H9 (cell line): ENCODE results near the gene STK35. TPM values are rescaled to one million over a fixed set of nuclear protein-coding genes. Genes with fewer than 3 reads are reported as not detected.

Source experiments
- DNase-seq: peaks from one replicate; pipeline ENCODE4 v3.0.0-alpha.2; 2017
- H2AFZ ChIP-seq: one replicate; pipeline ENCODE4 v1.6.1; 2013; ENCODE audit warnings: mild to moderate bottlenecking, low read length, control low read depth, moderate library complexity
- H2AK5ac ChIP-seq: 2 replicates; pipeline ENCODE4 v1.6.1; 2013; ENCODE audit warnings: low read length, control low read depth, mixed read lengths; ENCODE audit not compliant: insufficient read length
- H2BK120ac ChIP-seq: one replicate; pipeline ENCODE4 v1.6.1; 2013; ENCODE audit warnings: low read depth, mild to moderate bottlenecking, low read length, control low read depth, inconsistent platforms; ENCODE audit not compliant: poor library complexity, severe bottlenecking
- H2BK12ac ChIP-seq: 2 replicates; pipeline ENCODE4 v1.6.1; 2013; ENCODE audit warnings: low read length, control low read depth, mixed read lengths, low read depth; ENCODE audit not compliant: insufficient read length
- H2BK15ac ChIP-seq: 2 replicates; pipeline ENCODE4 v1.6.1; 2013; ENCODE audit warnings: low read depth, low read length, control low read depth
- H2BK20ac ChIP-seq: one replicate; pipeline ENCODE4 v1.6.1; 2013; ENCODE audit warnings: low read depth, mild to moderate bottlenecking, low read length, control low read depth, inconsistent platforms; ENCODE audit not compliant: poor library complexity, severe bottlenecking
- H2BK5ac ChIP-seq: 2 replicates; pipeline ENCODE4 v1.6.1; 2013; ENCODE audit warnings: low read length, control low read depth, mixed read lengths; ENCODE audit not compliant: insufficient read length
- H3K14ac ChIP-seq: 2 replicates; pipeline ENCODE4 v1.6.1; 2013; ENCODE audit warnings: low read length, control low read depth; ENCODE audit not compliant: insufficient read depth
- H3K18ac ChIP-seq: 2 replicates; pipeline ENCODE4 v1.6.1; 2013; ENCODE audit warnings: low read depth, mild to moderate bottlenecking, mixed read lengths, low read length, control low read depth; ENCODE audit not compliant: insufficient read length
- H3K23ac ChIP-seq: 2 replicates; pipeline ENCODE4 v1.6.1; 2013; ENCODE audit warnings: low read length, control low read depth, mixed read lengths, low read depth; ENCODE audit not compliant: insufficient read length
- H3K23me2 ChIP-seq: 2 replicates; pipeline ENCODE4 v1.6.1; 2013; ENCODE audit warnings: low read depth, mild to moderate bottlenecking, mixed read lengths, low read length, control low read depth; ENCODE audit not compliant: insufficient read length, poor library complexity, severe bottlenecking
- H3K27ac ChIP-seq: 2 replicates; pipeline ENCODE4 v1.5.1; 2013; ENCODE audit warnings: low read length, control low read depth, mixed read lengths, low read depth; ENCODE audit not compliant: insufficient read length
- H3K27me3 ChIP-seq: 2 replicates; pipeline ENCODE4 v1.6.1; 2013; ENCODE audit warnings: low read length, control low read depth, inconsistent platforms; ENCODE audit not compliant: insufficient read depth
- H3K4ac ChIP-seq: 2 replicates; pipeline ENCODE4 v1.6.1; 2013; ENCODE audit warnings: low read depth, mild to moderate bottlenecking, control low read depth, inconsistent platforms, low read length, moderate library complexity
- H3K4me1 ChIP-seq: 2 replicates; pipeline ENCODE4 v1.6.1; 2013; ENCODE audit warnings: low read length, control low read depth, inconsistent platforms; ENCODE audit not compliant: insufficient read depth
- H3K4me2 ChIP-seq: 2 replicates; pipeline ENCODE4 v1.6.1; 2013; ENCODE audit warnings: low read length, control low read depth, mixed read lengths; ENCODE audit not compliant: insufficient read length, insufficient read depth
- H3K56ac ChIP-seq: 2 replicates; pipeline ENCODE4 v1.6.1; 2013; ENCODE audit warnings: low read depth, mild to moderate bottlenecking, mixed read lengths, low read length, control low read depth; ENCODE audit not compliant: insufficient read length
- H3K79me1 ChIP-seq: 2 replicates; pipeline ENCODE4 v1.6.1; 2013; ENCODE audit warnings: low read depth, mild to moderate bottlenecking, moderate library complexity, low read length, control low read depth, inconsistent platforms; ENCODE audit not compliant: insufficient read depth, poor library complexity, severe bottlenecking
- H3K79me2 ChIP-seq: 2 replicates; pipeline ENCODE4 v1.6.1; 2013; ENCODE audit warnings: low read length, control low read depth, inconsistent platforms; ENCODE audit not compliant: insufficient read depth
- H3K9ac ChIP-seq: 2 replicates; pipeline ENCODE4 v1.6.1; 2013; ENCODE audit warnings: low read length, control low read depth, mixed read lengths; ENCODE audit not compliant: insufficient read length; ENCODE audit errors: extremely low read depth
- H3K9me3 ChIP-seq: one replicate; pipeline ENCODE4 v1.6.1; 2013; ENCODE audit warnings: low read depth, low read length, inconsistent platforms; ENCODE audit not compliant: control insufficient read depth
- H3T11ph ChIP-seq: one replicate; pipeline ENCODE4 v1.6.1; 2013; ENCODE audit warnings: mild to moderate bottlenecking, low read length, control low read depth, inconsistent platforms
- H4K20me1 ChIP-seq: one replicate; pipeline ENCODE4 v1.6.1; 2013; ENCODE audit not compliant: control insufficient read depth, insufficient read length, insufficient read depth
- H4K5ac ChIP-seq: 2 replicates; pipeline ENCODE4 v1.6.1; 2013; ENCODE audit warnings: low read depth, mild to moderate bottlenecking, mixed read lengths, low read length, control low read depth; ENCODE audit not compliant: insufficient read length
- H4K8ac ChIP-seq: replicated peaks from 2 replicates; pipeline ENCODE4 v1.6.1; 2013; ENCODE audit warnings: low read length, control low read depth, mixed read lengths, low read depth; ENCODE audit not compliant: insufficient read length
- H4K91ac ChIP-seq: 2 replicates; pipeline ENCODE4 v1.6.1; 2013; ENCODE audit warnings: low read depth, mild to moderate bottlenecking, moderate library complexity, mixed read lengths, low read length, control low read depth; ENCODE audit not compliant: insufficient read length
- H3K27ac Mint-ChIP-seq, 3 experiments: 2 replicates in 2 of 3; 3 replicates in 1 of 3; pipeline ENCODE4 v1.8.0; 2020 to 2021; ENCODE audit warnings: mixed read lengths in 3 of 3, mild to moderate bottlenecking in 1 of 3, moderate library complexity in 1 of 3
- H3K27me3 Mint-ChIP-seq: 2 replicates; pipeline ENCODE4 v1.8.0; 2021; ENCODE audit warnings: low read depth, mild to moderate bottlenecking, moderate library complexity, mixed read lengths
- H3K36me3 Mint-ChIP-seq, 3 experiments: 2 replicates in 2 of 3; 3 replicates in 1 of 3; pipeline ENCODE4 v1.8.0; 2020 to 2021; ENCODE audit warnings: low read depth in 3 of 3, mixed read lengths in 3 of 3; ENCODE audit not compliant: insufficient read depth in 1 of 3
- H3K4me1 Mint-ChIP-seq, 2 experiments: 2 replicates each; pipeline ENCODE4 v1.8.0; 2020; ENCODE audit warnings: mixed read lengths in 2 of 2
- H3K4me3 Mint-ChIP-seq, 2 experiments: 2 replicates in 1 of 2; 3 replicates in 1 of 2; pipeline ENCODE4 v1.8.0; 2020 to 2021; ENCODE audit warnings: mild to moderate bottlenecking in 2 of 2, mixed read lengths in 2 of 2, moderate library complexity in 1 of 2
- H3K9me3 Mint-ChIP-seq, 2 experiments: 2 replicates in 1 of 2; 3 replicates in 1 of 2; pipeline ENCODE4 v1.8.0; 2020; ENCODE audit warnings: mild to moderate bottlenecking in 2 of 2, mixed read lengths in 2 of 2, moderate library complexity in 1 of 2
- WGBS: extraction: QIAGEN DNeasy Blood & Tissue Kit; methylation state at CpG from one replicate; pipeline ENCODE4 v1.1.7; 2013; ENCODE audit warnings: missing lambda C conversion rate, low lambda C conversion rate, mixed read lengths; ENCODE audit not compliant: insufficient read length; ENCODE audit errors: extremely low coverage; 5-methylcytosine and 5-hydroxymethylcytosine counted together
- total RNA-seq: library from RNA; stranded (reverse); gene quantifications from 2 replicates; pipeline ENCODE4 v1.2.1, GENCODE V29; 2021
- TF ChIP-seq, protein P1 (sequence below): fragments of 200-600 bp; sonication (generic); conservative IDR thresholded peaks from 3 replicates; pipeline ENCODE4 v1.8.0; 2021; ENCODE audit warnings: antibody characterized with exemption, mild to moderate bottlenecking

Gene STK35
- total RNA-seq, 1 experiment from 2014 or later = 66.2 TPM

DNA sequence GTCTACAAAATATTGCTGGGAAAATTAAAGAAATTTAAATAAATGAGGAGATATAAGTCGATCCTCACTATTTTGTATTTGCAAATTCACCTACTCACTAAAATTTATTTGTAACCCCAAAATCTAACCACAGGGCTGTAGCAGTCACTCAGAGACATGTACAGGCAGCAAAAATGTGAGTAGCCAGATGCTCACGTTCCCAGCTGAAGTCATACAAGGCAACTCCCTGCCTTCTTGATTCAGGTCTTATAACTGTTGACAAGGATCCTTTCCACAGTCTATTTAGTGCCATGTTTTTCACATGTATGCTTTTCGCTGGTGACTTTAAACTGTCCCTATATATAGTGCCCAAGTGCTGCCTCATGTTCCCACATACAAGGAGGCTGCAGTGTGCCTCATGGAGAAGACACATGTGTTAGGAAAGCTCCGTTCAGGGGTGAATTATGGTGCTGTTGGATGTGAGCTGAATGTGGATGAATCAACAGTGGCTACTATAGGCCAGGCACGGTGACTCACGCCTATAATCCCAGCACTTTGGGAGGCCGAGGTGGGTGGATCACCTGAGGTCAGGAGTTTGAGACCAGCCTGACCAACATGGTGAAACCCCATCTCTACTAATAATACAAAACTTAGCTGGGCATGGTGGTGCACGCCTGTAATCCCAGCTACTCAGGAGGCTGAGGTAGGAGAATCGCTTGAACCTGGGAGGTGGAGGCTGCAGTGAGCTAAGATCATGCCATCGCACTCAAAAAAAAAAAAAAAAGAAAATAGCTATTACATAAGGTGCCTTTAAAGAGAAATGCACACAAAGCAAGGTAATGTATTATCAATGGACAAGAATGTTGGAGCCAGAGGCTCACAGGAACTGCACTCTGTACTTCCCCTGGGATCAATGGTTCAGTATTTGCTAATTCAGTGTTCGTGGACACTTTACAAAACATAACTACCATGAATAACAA lies 55.3 kb downstream of the STK35 start:
- no peaks in the 10 kb centered on the region for H3K9me3 ChIP-seq
- H2BK20ac ChIP-seq = no peak overlapping the region
- no peak overlapping the region for H3K14ac ChIP-seq
- no peak overlapping the region for H2BK120ac ChIP-seq
- H3K36me3 Mint-ChIP-seq = no peaks in the 10 kb centered on the region
- H3K4me2 ChIP-seq = no peak overlapping the region
- H3K23me2 ChIP-seq = no peaks in the 10 kb centered on the region
- no peak overlapping the region for H2AFZ ChIP-seq
- no peak overlapping the region for H4K91ac ChIP-seq
- no peak overlapping the region for H3K18ac ChIP-seq
- H4K20me1 ChIP-seq = no peaks in the 10 kb centered on the region
- no peak overlapping the region for H3K27ac ChIP-seq
- DNase-seq = no peak
- no peak overlapping the region for H3K56ac ChIP-seq
- H2AK5ac ChIP-seq = no peak overlapping the region
- peaks cover 0 to 8% of the 10 kb centered on the region in 2 experiments; a peak in 2 of 4 replicates for H3K4me1 Mint-ChIP-seq
- no peak overlapping the region for H4K5ac ChIP-seq
- H3K27me3 ChIP-seq = no peaks in the 10 kb centered on the region
- no peak overlapping the region for H3K27ac Mint-ChIP-seq
- no peak overlapping the region for H2BK15ac ChIP-seq
- H3K27me3 Mint-ChIP-seq = no peaks in the 10 kb centered on the region; the same call in 1 of the 2 replicates
- H2BK12ac ChIP-seq = no peak overlapping the region
- no peak overlapping the region for H2BK5ac ChIP-seq
- WGBS = no CpG with 5 or more reads among the region's 11 CpGs
- no peaks in the 10 kb centered on the region for H3K9me3 Mint-ChIP-seq
- no peaks in the 10 kb centered on the region for H3K4me1 ChIP-seq
- H3K79me2 ChIP-seq = no peaks in the 10 kb centered on the region
- H4K8ac ChIP-seq = no peak overlapping the region
- no peak overlapping the region for H3K23ac ChIP-seq
- TF ChIP-seq, protein P1, sequence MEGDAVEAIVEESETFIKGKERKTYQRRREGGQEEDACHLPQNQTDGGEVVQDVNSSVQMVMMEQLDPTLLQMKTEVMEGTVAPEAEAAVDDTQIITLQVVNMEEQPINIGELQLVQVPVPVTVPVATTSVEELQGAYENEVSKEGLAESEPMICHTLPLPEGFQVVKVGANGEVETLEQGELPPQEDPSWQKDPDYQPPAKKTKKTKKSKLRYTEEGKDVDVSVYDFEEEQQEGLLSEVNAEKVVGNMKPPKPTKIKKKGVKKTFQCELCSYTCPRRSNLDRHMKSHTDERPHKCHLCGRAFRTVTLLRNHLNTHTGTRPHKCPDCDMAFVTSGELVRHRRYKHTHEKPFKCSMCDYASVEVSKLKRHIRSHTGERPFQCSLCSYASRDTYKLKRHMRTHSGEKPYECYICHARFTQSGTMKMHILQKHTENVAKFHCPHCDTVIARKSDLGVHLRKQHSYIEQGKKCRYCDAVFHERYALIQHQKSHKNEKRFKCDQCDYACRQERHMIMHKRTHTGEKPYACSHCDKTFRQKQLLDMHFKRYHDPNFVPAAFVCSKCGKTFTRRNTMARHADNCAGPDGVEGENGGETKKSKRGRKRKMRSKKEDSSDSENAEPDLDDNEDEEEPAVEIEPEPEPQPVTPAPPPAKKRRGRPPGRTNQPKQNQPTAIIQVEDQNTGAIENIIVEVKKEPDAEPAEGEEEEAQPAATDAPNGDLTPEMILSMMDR = no peak
- no peak overlapping the region for H3T11ph ChIP-seq
- H3K4ac ChIP-seq = no peak overlapping the region
- no peak overlapping the region for H3K4me3 Mint-ChIP-seq
- H3K79me1 ChIP-seq = no peaks in the 10 kb centered on the region
- no peak overlapping the region for H3K9ac ChIP-seq
